ENCODE results near the gene SEPTIN11.

GRCh38 chr4:76982638-76983584 lies 33.4 kb downstream of the SEPTIN11 start:
- TF ChIP-seq ZNF70 (CRISPR knock-in tag; IDR thresholded peaks at IDR 0.05): no peak
- TF ChIP-seq RARB (CRISPR knock-in tag; IDR thresholded peaks at IDR 0.05): no peak
- no peak for TF ChIP-seq TOX (CRISPR knock-in tag; IDR thresholded peaks at IDR 0.05; ENCODE audit: borderline replicate concordance)
- TF ChIP-seq ZNF565 (CRISPR knock-in tag; conservative IDR thresholded peaks at IDR 0.05; ENCODE audit: low read depth): no peak
- no peak for TF ChIP-seq CREB5 (CRISPR knock-in tag; IDR thresholded peaks at IDR 0.05; ENCODE audit: low read depth)
- TF ChIP-seq ZFP30 (CRISPR knock-in tag; IDR thresholded peaks at IDR 0.05): no peak
- no peak for TF ChIP-seq ARNTL (CRISPR knock-in tag; IDR thresholded peaks at IDR 0.05; ENCODE audit: borderline replicate concordance, low read depth)
- TF ChIP-seq POU6F1 (CRISPR knock-in tag; IDR thresholded peaks at IDR 0.05; ENCODE audit: borderline replicate concordance, low read depth): no peak
- no peak for TF ChIP-seq PATZ1 (CRISPR knock-in tag; IDR thresholded peaks at IDR 0.05; ENCODE audit: borderline replicate concordance)
- TF ChIP-seq CSDC2 (CRISPR knock-in tag; IDR thresholded peaks at IDR 0.05): no peak
